Skin epidermis (tissue), 12 donors: ENCODE data around the gene PDSS2.

Experiments
- H3K27ac ChIP-seq, 21 experiments: fragments of 200-600 bp; sonication (generic) in 11 of 21; one replicate each; pipeline ENCODE4 v1.5.0; 2020; ENCODE audit warnings: mild to moderate bottlenecking in 3 of 21, inconsistent platforms in 2 of 21, moderate library complexity in 2 of 21
- H3K4me3 ChIP-seq, 7 experiments: fragments of 200-600 bp; sonication (generic) in 2 of 7; one replicate each; pipeline ENCODE4 v1.5.0; 2020; ENCODE audit warnings: inconsistent platforms in 2 of 7, mild to moderate bottlenecking in 2 of 7, moderate library complexity in 1 of 7

The PDSS2 gene

DNA sequence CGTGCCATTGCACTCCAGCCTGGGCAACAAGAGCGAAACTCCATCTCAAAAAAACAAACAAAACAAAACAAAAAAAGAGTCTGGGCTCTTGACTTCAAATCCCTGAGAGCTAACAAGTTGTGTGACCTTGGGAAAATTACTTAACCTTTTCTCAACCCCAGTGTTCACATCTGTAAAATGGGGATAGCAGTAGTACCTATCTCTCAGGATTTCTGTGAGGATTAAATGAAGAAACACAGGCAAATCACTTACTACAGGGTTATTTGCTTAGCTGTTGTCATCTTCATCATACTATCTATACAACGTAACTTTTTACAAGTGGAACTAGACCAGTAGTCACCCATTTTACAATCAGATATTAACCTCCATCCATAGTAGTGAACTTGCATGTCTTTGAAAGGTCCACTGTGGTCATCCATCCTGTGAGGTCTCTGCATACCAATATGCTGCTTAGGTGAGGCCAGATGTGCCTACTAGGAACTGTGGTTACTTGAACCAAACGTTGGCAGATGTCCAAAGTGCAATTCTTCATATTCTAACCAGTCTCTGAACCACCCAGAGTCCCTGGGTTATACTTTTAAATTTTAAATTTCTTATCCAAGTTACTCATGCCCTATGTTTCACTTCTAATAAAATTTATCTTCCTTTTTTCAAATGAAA is 215.2 kb downstream of the PDSS2 start:
- no peak overlapping the region for H3K27ac ChIP-seq

DNA sequence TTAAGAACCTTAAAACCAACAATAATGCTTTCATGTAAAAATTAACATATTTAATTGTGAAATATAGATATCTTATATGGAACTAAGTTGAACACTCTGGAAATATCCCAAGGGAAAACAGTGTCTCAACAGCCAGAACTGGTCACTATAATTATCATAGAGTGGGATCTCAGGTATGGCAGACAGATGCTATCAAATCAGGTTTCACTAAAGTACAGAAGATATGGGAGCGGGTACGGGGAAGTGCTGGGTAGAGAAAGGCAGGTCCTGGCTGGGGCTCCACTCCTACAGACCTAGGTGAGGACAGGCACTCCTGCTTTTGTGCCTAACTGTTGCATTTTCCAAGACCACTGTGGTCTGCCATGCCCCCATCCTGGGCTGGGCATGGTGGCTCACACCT is 215.9 kb downstream of the PDSS2 start:
- H3K27ac ChIP-seq, result no peak overlapping the region
- H3K4me3 ChIP-seq, result no peak overlapping the region

More for the DNA sequence above, 215.2 kb downstream of the PDSS2 start:
- H3K4me3 ChIP-seq, result no peak overlapping the region

DNA sequence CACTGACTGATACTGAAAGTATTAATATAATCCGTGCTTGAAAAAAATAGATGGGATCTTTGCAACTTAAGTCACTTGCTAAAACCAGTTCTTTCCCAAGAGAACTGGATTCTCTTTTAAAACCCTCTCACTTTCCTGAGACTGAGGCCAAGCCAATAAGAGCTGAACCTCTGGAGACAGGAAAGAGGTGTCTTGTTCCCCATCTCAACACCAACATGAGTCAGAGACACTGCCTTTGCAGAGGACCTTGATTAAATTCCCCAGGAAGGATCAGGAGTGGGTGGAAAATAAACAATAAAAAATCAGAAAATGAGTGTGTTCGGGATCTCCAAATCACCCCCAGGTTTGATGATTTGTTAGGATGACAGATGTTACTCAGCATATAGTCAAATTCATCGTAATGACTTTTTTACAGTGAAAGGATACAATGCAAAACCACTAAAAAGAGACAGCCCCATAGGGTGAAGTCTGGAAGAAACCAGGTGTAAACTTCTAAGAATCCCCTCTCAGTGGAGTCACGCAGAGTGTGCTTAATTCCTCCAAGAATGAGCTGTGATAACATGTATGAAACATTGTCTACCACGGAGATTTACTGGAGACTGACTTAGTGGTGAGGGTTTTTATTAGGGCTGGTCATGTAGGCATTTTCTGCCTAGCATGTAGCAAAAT is 221.2 kb downstream of the PDSS2 start:
- H3K27ac ChIP-seq, result no peak overlapping the region
- H3K4me3 ChIP-seq, result no peak overlapping the region

GRCh38 chr6:107235511-107235910 is 223.9 kb downstream of the PDSS2 start:
- H3K27ac ChIP-seq, result no peak overlapping the region

DNA sequence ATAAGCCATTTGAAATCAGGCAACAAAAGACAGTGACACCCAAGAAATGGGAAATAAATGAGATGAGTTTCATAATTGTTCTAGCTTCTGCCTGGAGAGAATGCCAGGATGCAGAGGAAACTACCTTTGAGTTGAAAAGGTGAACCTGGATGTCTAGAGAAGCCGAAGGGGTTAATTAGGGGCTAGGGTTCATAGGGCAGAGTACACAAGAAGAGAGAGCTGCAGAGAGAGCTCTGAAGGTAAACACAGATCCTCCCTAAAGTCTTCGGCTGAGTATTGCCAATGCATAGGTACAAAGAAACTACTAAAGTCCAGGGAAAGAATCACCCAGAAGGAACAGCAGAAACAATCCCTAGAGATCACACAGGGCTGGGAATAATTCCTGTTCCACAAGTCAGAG is 224.4 kb downstream of the PDSS2 start:
- Histone ChIP-seq H3K4me3 (no peak overlapping the region), H3K27ac (no peak overlapping the region)

More at GRCh38 chr6:107235511-107235910, 223.9 kb downstream of the PDSS2 start:
- H3K4me3 ChIP-seq, result no peak overlapping the region

GRCh38 chr6:107231243-107231642 is 228.1 kb downstream of the PDSS2 start:
- H3K27ac ChIP-seq, result no peak overlapping the region
- H3K4me3 ChIP-seq, result no peak overlapping the region

- Histone ChIP-seq H3K27ac (no peak overlapping the region), H3K4me3 (no peak overlapping the region)
These were observed 228.9 kb downstream of the PDSS2 start for GRCh38 chr6:107230448-107230847.

GRCh38 chr6:107230024-107230423 is 229.3 kb downstream of the PDSS2 start:
- no peak overlapping the region for H3K27ac ChIP-seq
- H3K4me3 ChIP-seq, result no peak overlapping the region

DNA sequence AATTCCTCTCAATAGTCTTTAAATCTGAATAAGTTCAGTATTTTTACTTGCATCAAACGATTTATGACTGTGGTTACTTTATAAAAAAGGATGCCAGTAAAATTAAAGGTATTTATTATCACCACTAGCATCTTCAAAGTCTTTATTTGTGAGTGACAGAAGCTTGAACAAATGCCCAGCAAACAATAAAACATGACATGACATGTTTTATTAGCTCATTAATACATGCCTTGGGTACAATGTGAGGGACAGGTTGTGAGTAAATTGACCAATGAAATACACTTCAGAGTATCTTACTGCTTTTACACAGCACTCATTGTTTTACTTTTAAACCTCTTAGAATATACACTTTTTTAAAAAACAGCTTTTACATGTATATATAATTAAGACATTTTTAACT is 230.6 kb downstream of the PDSS2 start:
- H3K4me3 ChIP-seq, result no peak overlapping the region
- H3K27ac ChIP-seq, result no peak overlapping the region

- no peak overlapping the region for H3K4me3 ChIP-seq
- no peak overlapping the region for H3K27ac ChIP-seq
These were observed 237.8 kb downstream of the PDSS2 start for GRCh38 chr6:107221519-107221918.

DNA sequence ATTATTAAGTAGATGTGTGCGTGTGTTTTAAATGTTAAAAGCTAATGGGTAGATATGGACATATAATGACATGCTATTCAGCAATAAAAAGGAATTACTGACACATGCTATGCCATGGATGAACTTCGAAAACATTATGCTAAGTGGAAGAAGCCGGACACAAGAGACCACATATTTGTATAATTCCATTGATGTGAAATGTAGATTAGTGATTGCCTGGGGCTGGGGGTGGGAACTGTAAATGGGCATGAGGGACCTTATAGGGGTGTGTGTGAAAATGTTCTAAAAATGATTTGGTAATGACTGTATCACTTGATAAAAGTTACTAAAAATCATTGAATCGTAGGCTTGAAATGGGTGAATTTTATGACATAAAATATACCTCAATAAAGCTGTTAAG is 239.5 kb downstream of the PDSS2 start:
- no peak overlapping the region for H3K4me3 ChIP-seq
- no peak overlapping the region for H3K27ac ChIP-seq

GRCh38 chr6:107218142-107218541 is 241.2 kb downstream of the PDSS2 start:
- Histone ChIP-seq H3K4me3 (no peak overlapping the region), H3K27ac (no peak overlapping the region)

DNA sequence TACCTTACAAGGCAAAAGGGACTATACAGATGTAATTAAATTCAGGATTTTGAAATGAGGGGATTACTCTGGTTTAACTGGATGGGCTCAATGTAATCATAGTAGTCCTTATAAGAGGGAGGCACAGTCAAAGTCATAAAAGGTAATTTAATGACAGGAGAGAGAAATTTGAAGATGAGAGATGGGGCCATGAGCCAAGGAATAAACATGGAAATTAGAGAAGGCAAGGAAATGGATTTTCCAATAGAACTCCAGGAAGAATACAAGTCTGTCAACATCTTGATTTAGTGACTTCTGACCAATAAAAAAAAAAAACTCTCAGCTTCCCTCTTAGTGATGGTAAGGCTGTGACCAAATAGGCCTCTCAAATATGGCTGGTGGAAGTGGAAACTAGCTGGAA is 242.1 kb downstream of the PDSS2 start:
- no peak overlapping the region for H3K27ac ChIP-seq
- no peak overlapping the region for H3K4me3 ChIP-seq

DNA sequence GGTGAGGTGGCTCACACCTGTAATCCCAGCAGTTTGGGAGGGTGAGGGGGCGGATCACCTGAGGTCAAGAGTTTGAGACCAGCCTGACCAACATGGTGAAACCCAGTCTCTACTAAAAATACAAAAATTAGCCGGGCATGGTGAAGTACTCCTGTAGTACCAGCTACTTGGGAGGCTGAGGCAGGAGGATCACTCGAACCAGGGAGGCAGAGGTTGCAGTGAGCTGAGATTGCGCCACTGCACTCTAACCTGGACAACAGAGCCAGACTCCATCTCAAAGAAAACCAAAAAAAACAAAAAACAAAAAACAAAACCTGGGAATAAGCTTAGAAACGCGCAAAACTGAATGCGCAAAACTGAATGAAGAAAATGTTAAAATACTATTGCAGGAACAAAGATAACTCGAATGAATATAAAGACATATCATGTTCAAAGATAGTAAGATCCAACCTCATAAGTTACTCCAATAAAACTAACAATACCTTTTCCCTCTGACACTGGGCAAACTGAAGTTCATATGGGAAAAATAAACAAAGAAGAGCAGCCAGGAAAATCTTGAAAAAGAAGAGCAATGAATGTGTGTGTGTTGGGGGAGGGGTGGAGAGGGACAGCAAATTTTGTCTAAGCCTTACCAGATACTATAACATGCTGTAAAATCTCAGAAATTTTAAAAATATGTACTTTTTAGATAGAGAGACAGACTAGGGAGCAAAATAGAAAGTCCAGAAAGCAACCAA is 243.0 kb downstream of the PDSS2 start:
- H3K4me3 ChIP-seq, result no peak overlapping the region
- no peak overlapping the region for H3K27ac ChIP-seq

GRCh38 chr6:107215334-107215733 is 244.0 kb downstream of the PDSS2 start:
- Histone ChIP-seq H3K4me3 (no peak overlapping the region), H3K27ac (no peak overlapping the region)

DNA sequence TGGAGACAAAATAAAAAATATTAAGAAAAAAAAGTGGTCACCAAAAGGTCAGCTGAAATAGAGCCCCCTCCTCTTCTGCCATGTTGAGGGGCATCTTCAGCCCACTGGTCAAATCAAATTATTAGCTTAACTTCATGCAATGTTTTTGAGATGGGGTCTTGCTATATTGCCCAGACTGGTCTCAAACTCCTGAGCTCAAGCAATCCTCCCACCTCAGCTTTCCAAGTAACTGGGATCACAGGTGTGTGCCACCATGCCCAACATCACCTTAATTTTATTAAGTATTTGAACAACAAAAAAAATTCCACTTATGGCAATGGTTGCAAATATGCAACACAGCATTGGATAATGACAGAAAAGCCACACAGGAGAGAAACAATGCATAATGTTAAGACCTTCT is 244.7 kb downstream of the PDSS2 start:
- no peak overlapping the region for H3K4me3 ChIP-seq
- H3K27ac ChIP-seq, result no peak overlapping the region

DNA sequence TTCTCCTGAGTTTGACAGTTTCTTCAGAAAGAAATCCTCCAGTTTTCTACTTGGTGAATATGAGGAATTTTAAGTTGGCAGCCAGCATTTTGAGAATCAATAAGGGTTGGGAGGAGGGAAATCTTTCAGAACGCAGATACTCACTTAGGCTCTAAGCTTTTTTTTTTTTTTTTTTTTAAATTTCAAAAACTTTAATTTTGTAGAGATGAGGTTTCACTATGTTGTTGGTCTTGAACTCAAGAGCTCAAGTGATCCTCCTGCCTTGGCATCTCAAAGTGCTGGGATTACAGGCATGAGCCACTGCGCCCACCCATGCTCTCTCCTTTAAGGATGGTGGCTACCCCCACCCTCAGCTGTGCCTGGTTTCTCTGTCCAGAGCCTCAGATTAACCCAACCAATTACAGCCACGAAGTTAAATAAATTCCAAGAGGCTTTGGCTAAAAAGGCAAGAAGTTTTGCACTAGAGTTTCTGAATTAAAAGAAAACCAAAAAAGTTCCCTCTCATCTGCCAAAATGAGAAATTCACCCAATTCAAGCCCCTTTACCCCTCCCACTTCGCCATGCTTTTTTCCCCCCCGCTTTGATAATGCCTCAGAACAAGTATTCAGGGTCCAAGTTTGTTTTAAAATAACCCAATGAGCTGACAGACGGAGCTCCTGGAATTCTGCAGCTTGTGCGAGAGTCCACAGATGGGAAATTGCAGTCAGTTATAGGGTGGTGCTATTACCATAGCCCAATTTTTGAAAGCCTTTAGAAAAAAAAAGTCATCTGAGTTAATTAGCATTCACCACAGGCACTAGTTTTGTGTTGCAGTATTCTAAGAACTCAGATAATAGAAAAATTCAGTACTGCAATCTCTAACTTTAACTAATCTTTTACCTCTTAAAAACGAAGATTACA is 249.7 kb downstream of the PDSS2 start:
- Histone ChIP-seq H3K4me3 (no peak overlapping the region), H3K27ac (no peak overlapping the region)

- H3K27ac ChIP-seq, result no peak overlapping the region
- no peak overlapping the region for H3K4me3 ChIP-seq
These were observed 252.0 kb downstream of the PDSS2 start for GRCh38 chr6:107207251-107207873.
